Upper lobe of left lung (tissue), 4 donors: Measurements from ENCODE around the gene WDR44.

Experiments used
- EP300 ChIP-seq, 4 donors: sonication (generic); formaldehyde crosslinking; IDR thresholded peaks; one replicate each; pipeline ENCODE4 v1.5.1; 2017; ENCODE audit warnings: antibody characterized with exemption in 4 of 4, control low read depth in 2 of 4
- POLR2A ChIP-seq, 4 donors: fragments of 450-650 bp; IDR thresholded peaks; one replicate each; pipeline ENCODE4 v1.5.1; 2016 to 2017; ENCODE audit warnings: antibody characterized with exemption in 4 of 4, mild to moderate bottlenecking in 2 of 4
- POLR2AphosphoS5 ChIP-seq, 2 donors: sonication (generic); formaldehyde crosslinking; IDR thresholded peaks; one replicate each; pipeline ENCODE4 v1.5.1; 2017; ENCODE audit warnings: antibody characterized with exemption in 2 of 2
- TF ChIP-seq, protein P1 (sequence below), 6 experiments: fragments of 450-650 bp in 4 of 6; fragments of 200-600 bp in 2 of 6; sonication (generic) in 2 of 6; IDR thresholded peaks; one replicate each; pipeline ENCODE4 v1.5.1; 2016 to 2019; ENCODE audit warnings: antibody characterized with exemption in 6 of 6

DNA sequence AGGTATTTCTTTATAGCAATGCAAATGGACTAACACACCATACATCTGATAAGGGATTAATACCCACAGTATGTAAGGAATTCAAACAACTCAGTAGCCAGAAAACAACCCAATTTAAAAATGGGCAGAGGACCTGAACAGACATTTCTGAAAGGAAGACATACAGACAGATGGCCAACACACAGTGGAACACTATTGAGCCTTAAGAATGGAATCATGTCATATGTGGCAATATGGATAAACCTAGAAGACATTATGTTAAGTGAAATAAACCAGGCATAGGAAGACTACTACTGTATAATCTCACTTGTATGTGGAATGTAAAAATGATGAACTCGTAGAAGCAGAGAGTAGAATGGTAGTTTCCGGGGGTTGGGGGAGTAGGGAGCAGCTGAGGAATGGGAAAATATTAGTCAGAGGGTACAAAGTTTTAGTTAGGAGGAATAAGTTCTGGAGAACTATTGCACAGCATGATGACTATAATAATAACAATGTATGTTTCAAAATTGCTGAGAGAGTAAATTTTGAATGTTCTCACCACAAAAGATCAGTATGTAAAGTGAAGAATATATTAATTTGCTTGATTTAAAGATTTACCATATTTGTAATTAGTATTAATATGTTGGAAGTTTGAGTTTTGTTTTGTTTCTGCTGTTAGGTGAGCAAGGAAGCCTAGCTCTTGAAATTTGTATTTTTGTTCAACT lies 25.2 kb downstream of the WDR44 start:
- TF ChIP-seq, protein P1, sequence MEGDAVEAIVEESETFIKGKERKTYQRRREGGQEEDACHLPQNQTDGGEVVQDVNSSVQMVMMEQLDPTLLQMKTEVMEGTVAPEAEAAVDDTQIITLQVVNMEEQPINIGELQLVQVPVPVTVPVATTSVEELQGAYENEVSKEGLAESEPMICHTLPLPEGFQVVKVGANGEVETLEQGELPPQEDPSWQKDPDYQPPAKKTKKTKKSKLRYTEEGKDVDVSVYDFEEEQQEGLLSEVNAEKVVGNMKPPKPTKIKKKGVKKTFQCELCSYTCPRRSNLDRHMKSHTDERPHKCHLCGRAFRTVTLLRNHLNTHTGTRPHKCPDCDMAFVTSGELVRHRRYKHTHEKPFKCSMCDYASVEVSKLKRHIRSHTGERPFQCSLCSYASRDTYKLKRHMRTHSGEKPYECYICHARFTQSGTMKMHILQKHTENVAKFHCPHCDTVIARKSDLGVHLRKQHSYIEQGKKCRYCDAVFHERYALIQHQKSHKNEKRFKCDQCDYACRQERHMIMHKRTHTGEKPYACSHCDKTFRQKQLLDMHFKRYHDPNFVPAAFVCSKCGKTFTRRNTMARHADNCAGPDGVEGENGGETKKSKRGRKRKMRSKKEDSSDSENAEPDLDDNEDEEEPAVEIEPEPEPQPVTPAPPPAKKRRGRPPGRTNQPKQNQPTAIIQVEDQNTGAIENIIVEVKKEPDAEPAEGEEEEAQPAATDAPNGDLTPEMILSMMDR (IDR thresholded peaks at IDR 0.05) = no peak
- TF ChIP-seq POLR2AphosphoS5 (IDR thresholded peaks at IDR 0.05) (no peak), POLR2A (IDR thresholded peaks at IDR 0.05) (no peak), EP300 (IDR thresholded peaks at IDR 0.05) (no peak)
